HCT116 (cell line): ENCODE results near the gene CYP4F12. TPM values are rescaled to one million over a fixed set of nuclear protein-coding genes. Genes with fewer than 3 reads are reported as not detected.

Experiments used
- ATAC-seq: fragments of 200-7000 bp; cut with Tn5 transposase; 2 replicates; pipeline ENCODE4 v1.9.1; 2020; ENCODE audit warnings: mild to moderate bottlenecking, moderate library complexity
- BruUV-seq: library from RNA; stranded (reverse); fragments of 400-500 nt; replicated peaks from 2 replicates; lab custom pipeline; 2021; lab: Mats Ljungman, UMichigan
- CTCF ChIA-PET: fragments of 300-600 bp; sonication (Branson Sonifier 250); formaldehyde crosslinking; loops from one replicate; lab custom pipeline; 2021; ENCODE audit warnings: antibody characterized with exemption; lab: Charles Lee
- POLR2A ChIA-PET: fragments of 300-600, 350-600 bp; sonication (Branson Sonifier 250); formaldehyde crosslinking; loops from one replicate; lab custom pipeline; 2021; ENCODE audit warnings: antibody characterized with exemption; lab: Charles Lee
- RAD21 ChIA-PET, 2 experiments: fragments of 300-600 bp; sonication (Branson Sonifier 250); formaldehyde crosslinking; loops; one replicate each; lab custom pipeline; 2023; ENCODE audit warnings: low total read pairs in 2 of 2; ENCODE audit not compliant: uncharacterized antibody in 2 of 2, unreplicated experiment in 2 of 2, low non-redundant PET in 1 of 2; lab: Charles Lee
- DNase-seq: peaks from one replicate; pipeline ENCODE4 v3.0.0-alpha.2; 2010; ENCODE audit warnings: low read depth, low spot score
- H2AFZ ChIP-seq: fragments of 200-600 bp; shearing (Covaris generic), sonication (generic); 2 replicates; pipeline ENCODE4 v1.6.1; 2017; ENCODE audit warnings: low read depth, mixed run types, mixed read lengths, antibody characterized with exemption, low read length; ENCODE audit not compliant: poor library complexity, severe bottlenecking
- H3K27ac ChIP-seq: 2 replicates; pipeline ENCODE4 v1.5.1; 2012; ENCODE audit warnings: low read depth, low read length
- H3K27me3 ChIP-seq: fragments of 200-600 bp; sonication (generic); 2 replicates; pipeline ENCODE4 v1.6.1; 2016; ENCODE audit warnings: mixed run types, low read length, mixed read lengths; ENCODE audit not compliant: insufficient read depth
- H3K36me3 ChIP-seq, 2 experiments: fragments of 200-500 bp in 1 of 2; fragments of 200-600 bp in 1 of 2; sonication (Bioruptor generic) in 1 of 2; sonication (generic) in 1 of 2; 2 replicates each; pipeline versions ENCODE4 v1.5.1 to v1.6.1; 2014 to 2016; ENCODE audit warnings: low read length in 2 of 2, inconsistent platforms in 1 of 2, mixed read lengths in 1 of 2, mixed run types in 1 of 2; ENCODE audit not compliant: insufficient read depth in 2 of 2, control insufficient read depth in 1 of 2
- H3K4me1 ChIP-seq, 2 experiments: fragments of 200-600 bp in 1 of 2; sonication (generic) in 1 of 2; 2 replicates each; pipeline versions ENCODE4 v1.5.1 to v1.6.1; 2012 to 2017; ENCODE audit warnings: low read length in 2 of 2, inconsistent platforms in 1 of 2, mild to moderate bottlenecking in 1 of 2, mixed read lengths in 1 of 2, mixed run types in 1 of 2, moderate library complexity in 1 of 2; ENCODE audit not compliant: insufficient read depth in 2 of 2, control insufficient read depth in 1 of 2
- H3K4me2 ChIP-seq: fragments of 200-600 bp; sonication (generic); 2 replicates; pipeline ENCODE4 v1.6.1; 2017; ENCODE audit warnings: mixed run types, low read length, mixed read lengths
- H3K4me3 ChIP-seq, 2 experiments: fragments of 200-600 bp in 1 of 2; sonication (generic) in 1 of 2; replicated peaks in 1 of 2; 2 replicates each; pipeline ENCODE4 v1.5.1; 2011 to 2016; ENCODE audit warnings: low read length in 2 of 2, control low read depth in 1 of 2, low read depth in 1 of 2, mild to moderate bottlenecking in 1 of 2, mixed read lengths in 1 of 2, mixed run types in 1 of 2
- H3K79me2 ChIP-seq: fragments of 200-600 bp; sonication (generic); 2 replicates; pipeline ENCODE4 v1.6.1; 2017; ENCODE audit warnings: mild to moderate bottlenecking, mixed run types, low read length, moderate library complexity, mixed read lengths; ENCODE audit not compliant: insufficient read depth
- H3K9ac ChIP-seq: fragments of 200-600 bp; sonication (generic); 2 replicates; pipeline ENCODE4 v1.6.1; 2016; ENCODE audit warnings: low read length, mixed read lengths
- H3K9me2 ChIP-seq: fragments of 200-600 bp; sonication (generic), shearing (Covaris generic); 2 replicates; pipeline ENCODE4 v1.6.1; 2017; ENCODE audit warnings: mixed run types, mild to moderate bottlenecking, moderate library complexity; ENCODE audit not compliant: insufficient read depth
- H3K9me3 ChIP-seq, 2 experiments: fragments of 200-500 bp in 1 of 2; fragments of 200-600 bp in 1 of 2; sonication (Bioruptor generic) in 1 of 2; sonication (generic) in 1 of 2; 2 replicates each; pipeline ENCODE4 v1.6.1; 2014 to 2017; ENCODE audit warnings: low read length in 2 of 2, mixed read lengths in 2 of 2, inconsistent platforms in 1 of 2, low read depth in 1 of 2, mild to moderate bottlenecking in 1 of 2, mixed run types in 1 of 2, moderate library complexity in 1 of 2; ENCODE audit not compliant: control insufficient read depth in 1 of 2, insufficient read depth in 1 of 2
- H4K20me1 ChIP-seq: fragments of 200-600 bp; sonication (generic), shearing (Covaris generic); 2 replicates; pipeline ENCODE4 v1.6.1; 2017; ENCODE audit warnings: mixed run types, mild to moderate bottlenecking, moderate library complexity; ENCODE audit not compliant: insufficient read depth
- CBX3 ChIP-seq: IDR thresholded peaks from 2 replicates; pipeline ENCODE4 v1.6.1; 2012; ENCODE audit warnings: low read depth
- CEBPB ChIP-seq: IDR thresholded peaks from 2 replicates; pipeline ENCODE4 v1.6.1; 2012; ENCODE audit warnings: low read depth
- FOSL1 ChIP-seq: IDR thresholded peaks from 2 replicates; pipeline ENCODE4 v1.6.1; 2012; ENCODE audit warnings: low read depth
- POLR2AphosphoS5 ChIP-seq: IDR thresholded peaks from 2 replicates; pipeline ENCODE4 v1.6.1; 2011; ENCODE audit warnings: mild to moderate bottlenecking, low read depth, low read length, moderate library complexity
- RAD21 ChIP-seq: IDR thresholded peaks from 2 replicates; pipeline ENCODE4 v1.6.1; 2012; ENCODE audit warnings: low read depth, mild to moderate bottlenecking
- SP1 ChIP-seq: IDR thresholded peaks from 2 replicates; pipeline ENCODE4 v1.6.1; 2012; ENCODE audit warnings: low read depth
- SRF ChIP-seq: IDR thresholded peaks from 2 replicates; pipeline ENCODE4 v1.6.1; 2012; ENCODE audit warnings: low read depth
- YY1 ChIP-seq: IDR thresholded peaks from 2 replicates; pipeline ENCODE4 v1.6.1; 2011; ENCODE audit warnings: low read length, low read depth, moderate library complexity, mild to moderate bottlenecking; ENCODE audit not compliant: insufficient replicate concordance; ENCODE audit errors: extremely low read depth
- ZNF274 ChIP-seq: fragments of 200-500 bp; sonication (Bioruptor generic); IDR thresholded peaks from 2 replicates; pipeline ENCODE4 v1.6.1; 2014; ENCODE audit warnings: mild to moderate bottlenecking, low read depth, low read length, inconsistent platforms
- intact Hi-C: fragments of 100-400 bp; cut with micrococcal nuclease; formaldehyde crosslinking; loops from 2 replicates; pipeline ENCODE4 v1.10.0; 2022
- total RNA-seq: library from RNA; stranded (reverse); gene quantifications from one replicate; pipeline ENCODE4 v1.2.1, GENCODE V29; 2021; ENCODE audit not compliant: unreplicated experiment
- TF ChIP-seq, protein P1 (sequence below): IDR thresholded peaks from 2 replicates; pipeline ENCODE4 v1.6.1; 2011; ENCODE audit warnings: mild to moderate bottlenecking, low read length, moderate library complexity; ENCODE audit not compliant: insufficient replicate concordance; ENCODE audit errors: extremely low read depth
- TF ChIP-seq, protein P2 (sequence below): IDR thresholded peaks from 2 replicates; pipeline ENCODE4 v1.6.1; 2012

Gene CYP4F12
- total RNA-seq, 1 experiment from 2014 or later, result 4.4 TPM

DNA sequence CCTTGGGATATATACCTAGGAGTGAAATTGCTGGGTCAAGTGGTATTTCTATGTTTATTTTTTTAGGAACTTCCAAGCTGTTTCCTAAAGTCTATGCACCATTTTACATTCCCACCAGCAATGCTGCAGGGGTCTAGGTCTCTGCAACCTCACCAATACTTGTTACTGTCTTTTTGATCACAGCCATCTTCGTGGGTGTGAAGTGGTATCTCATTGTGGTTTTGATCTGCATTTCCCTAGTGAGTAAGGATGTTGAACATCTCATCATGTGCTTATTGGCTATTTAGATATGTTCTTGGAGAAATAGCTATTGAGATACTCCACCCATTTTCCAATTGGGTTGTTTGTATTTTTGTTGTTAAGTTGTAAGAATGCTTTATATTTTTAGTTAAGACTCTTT is 57.7 kb downstream of the CYP4F12 start:
- H4K20me1 ChIP-seq, result no peaks in the 10 kb centered on the region
- TF ChIP-seq FOSL1, result no peak
- no peak overlapping the region for H2AFZ ChIP-seq
- H3K4me1 ChIP-seq, result no peaks in the 10 kb centered on the region
- intact Hi-C loops, result no loop called here
- H3K4me3 ChIP-seq, result no peak overlapping the region
- no peaks in the 10 kb centered on the region for H3K36me3 ChIP-seq
- H3K27me3 ChIP-seq, result peaks cover 4% of the 10 kb centered on the region
- H3K79me2 ChIP-seq, result no peaks in the 10 kb centered on the region
- no peaks in the 10 kb centered on the region for H3K9me3 ChIP-seq
- DNase-seq (no peak), ATAC-seq (no peak)
- BruUV-seq, result no TSS peak
- no peaks in the 10 kb centered on the region for H3K9me2 ChIP-seq
- no peak overlapping the region for H3K9ac ChIP-seq
- no peak overlapping the region for H3K27ac ChIP-seq
- ChIA-PET CTCF (no interaction called here), POLR2A (no interaction called here), RAD21 (no interaction called here)
- H3K4me2 ChIP-seq, result no peak overlapping the region

DNA sequence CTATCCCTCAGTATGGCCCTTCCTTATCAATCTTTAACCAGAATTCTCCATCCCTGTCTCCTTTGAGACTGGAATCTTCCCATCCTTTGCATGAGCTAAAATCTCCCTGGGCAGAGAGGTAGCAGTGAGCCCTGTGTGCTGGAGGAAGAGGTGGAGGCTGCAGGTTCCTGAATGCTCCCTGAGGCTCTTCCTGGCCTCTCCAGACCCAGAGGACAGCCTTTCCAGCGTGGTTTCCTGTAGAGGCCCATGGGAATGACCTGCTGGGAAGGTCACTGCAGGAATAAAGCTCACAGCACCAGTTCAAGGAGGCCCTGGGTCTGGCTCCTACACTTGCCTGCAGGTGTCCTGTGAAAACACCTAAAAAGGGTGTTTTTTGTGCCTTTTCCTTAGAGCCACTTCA is 59.5 kb downstream of the CYP4F12 start:
- Histone ChIP-seq H3K4me3 (no peak overlapping the region), H3K36me3 (no peaks in the 10 kb centered on the region), H3K9ac (no peak overlapping the region), H4K20me1 (no peaks in the 10 kb centered on the region), H3K9me2 (no peaks in the 10 kb centered on the region), H3K27me3 (no peaks in the 10 kb centered on the region), H3K4me2 (no peak overlapping the region), H3K27ac (no peak overlapping the region), H3K79me2 (no peaks in the 10 kb centered on the region), H3K9me3 (no peaks in the 10 kb centered on the region), H3K4me1 (no peaks in the 10 kb centered on the region), H2AFZ (no peak overlapping the region)
- TF ChIP-seq CBX3 (no peak), SRF (no peak), SP1 (no peak), RAD21 (no peak), FOSL1 (no peak), ZNF274 (no peak), POLR2AphosphoS5 (no peak), YY1 (no peak), CEBPB (no peak)
- TF ChIP-seq, protein P1, sequence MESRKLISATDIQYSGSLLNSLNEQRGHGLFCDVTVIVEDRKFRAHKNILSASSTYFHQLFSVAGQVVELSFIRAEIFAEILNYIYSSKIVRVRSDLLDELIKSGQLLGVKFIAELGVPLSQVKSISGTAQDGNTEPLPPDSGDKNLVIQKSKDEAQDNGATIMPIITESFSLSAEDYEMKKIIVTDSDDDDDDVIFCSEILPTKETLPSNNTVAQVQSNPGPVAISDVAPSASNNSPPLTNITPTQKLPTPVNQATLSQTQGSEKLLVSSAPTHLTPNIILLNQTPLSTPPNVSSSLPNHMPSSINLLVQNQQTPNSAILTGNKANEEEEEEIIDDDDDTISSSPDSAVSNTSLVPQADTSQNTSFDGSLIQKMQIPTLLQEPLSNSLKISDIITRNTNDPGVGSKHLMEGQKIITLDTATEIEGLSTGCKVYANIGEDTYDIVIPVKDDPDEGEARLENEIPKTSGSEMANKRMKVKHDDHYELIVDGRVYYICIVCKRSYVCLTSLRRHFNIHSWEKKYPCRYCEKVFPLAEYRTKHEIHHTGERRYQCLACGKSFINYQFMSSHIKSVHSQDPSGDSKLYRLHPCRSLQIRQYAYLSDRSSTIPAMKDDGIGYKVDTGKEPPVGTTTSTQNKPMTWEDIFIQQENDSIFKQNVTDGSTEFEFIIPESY, result no peak
- TF ChIP-seq, protein P2, sequence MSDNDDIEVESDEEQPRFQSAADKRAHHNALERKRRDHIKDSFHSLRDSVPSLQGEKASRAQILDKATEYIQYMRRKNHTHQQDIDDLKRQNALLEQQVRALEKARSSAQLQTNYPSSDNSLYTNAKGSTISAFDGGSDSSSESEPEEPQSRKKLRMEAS, result no peak
- ChIA-PET RAD21 (no interaction called here), POLR2A (no interaction called here), CTCF (no interaction called here)
- no peak for ATAC-seq
- no peak for DNase-seq
- intact Hi-C loops, result no loop called here
- no TSS peak for BruUV-seq
